ENCODE measurements around the gene HABP4. TPM values are rescaled to one million over a fixed set of nuclear protein-coding genes. Genes with fewer than 3 reads are reported as not detected.

Gene HABP4
- polyA plus RNA-seq, 2 of the 4 experiments (the other 2 are of a cell fraction): 12.4 to 12.8 TPM

DNA sequence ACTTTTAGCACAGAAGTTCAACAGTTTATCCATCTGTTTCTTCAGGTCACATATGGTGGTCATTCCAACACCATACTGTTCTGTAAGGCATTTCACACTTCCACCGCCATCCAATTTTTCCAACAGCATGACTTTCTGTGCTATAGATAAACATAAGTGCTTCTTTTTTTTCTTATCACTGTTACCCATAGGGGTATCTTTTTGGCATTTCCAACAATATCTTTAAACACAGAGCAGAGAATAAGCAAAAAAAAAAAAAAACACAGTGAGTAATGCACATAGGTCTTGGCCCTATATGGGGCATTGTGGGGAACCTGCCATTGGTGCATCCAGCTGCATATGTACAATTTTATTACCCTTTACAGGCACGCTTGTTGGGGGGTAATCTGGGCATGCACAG is 19.6 kb upstream of the HABP4 start:
- no peak overlapping the region for H3K4me2 ChIP-seq
- DNase-seq (ENCODE audit: low read depth in 1 of 2, low spot score in 1 of 2): no peak
- CTCF ChIA-PET: interaction anchor here (2.2 kb wide), 1 partner anchor 12 kb away, joined by 6 read pairs; no protein-coding TSS in a partner anchor
- H3K9me3 ChIP-seq: 0 out of 3 replicates have a peak, but pooled peaks cover 7% of the 10 kb centered on the region
- POLR2A ChIA-PET: no interaction called here
- FAIRE-seq: no peak
- no peak for TF ChIP-seq RFX5 (IDR thresholded peaks at IDR 0.05)
- no peak for TF ChIP-seq MYC (IDR thresholded peaks at IDR 0.05; ENCODE audit: borderline replicate concordance, low read length)
- no peak for TF ChIP-seq CBX2 (IDR thresholded peaks at IDR 0.05; ENCODE audit: borderline replicate concordance, low read depth)
- no peak for TF ChIP-seq BHLHE40 (IDR thresholded peaks at IDR 0.05; ENCODE audit: low read depth, low read length)
- TF ChIP-seq ESRRA (IDR thresholded peaks at IDR 0.05; ENCODE audit: borderline replicate concordance, low read length): no peak
- no peak for TF ChIP-seq JUNB (IDR thresholded peaks at IDR 0.05)
- no peak for TF ChIP-seq RARB (CRISPR knock-in tag; IDR thresholded peaks at IDR 0.05)
- no peak for TF ChIP-seq RNF2 (IDR thresholded peaks at IDR 0.05; ENCODE audit: borderline replicate concordance, low read depth)
- ATAC-seq: no peak
- H3K4me1 ChIP-seq: no peaks in the 10 kb centered on the region
- 84% methylated on average over 2 of the region's 2 CpGs for WGBS (ENCODE audit: missing lambda C conversion rate)
- no peak overlapping the region for H3K4me3 ChIP-seq
- no peak overlapping the region for H3K27ac ChIP-seq

DNA sequence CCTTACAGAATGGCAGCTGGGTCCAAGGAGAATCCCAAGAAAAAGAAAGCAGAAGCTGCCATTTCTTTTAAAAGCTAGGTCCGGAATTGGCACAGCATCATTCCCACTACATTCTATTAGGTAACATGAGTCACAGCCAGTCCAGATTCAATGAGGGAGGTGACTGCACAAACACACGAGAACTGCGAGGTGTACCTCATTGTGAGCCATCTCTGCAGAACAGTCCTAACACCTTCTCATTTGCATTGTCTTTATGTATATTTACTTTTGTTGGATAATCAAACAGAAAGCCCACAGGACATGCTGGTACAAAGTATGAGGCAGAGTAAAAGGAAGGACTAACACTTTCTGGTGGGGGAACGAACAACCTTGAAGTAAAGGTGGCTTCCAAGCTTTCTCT is 14.6 kb upstream of the HABP4 start:
- WGBS (ENCODE audit: missing lambda C conversion rate): 82% methylated on average over 4 of the region's 4 CpGs
- ATAC-seq (no peak), DNase-seq (ENCODE audit: low read depth in 1 of 2, low spot score in 1 of 2) (no peak), FAIRE-seq (no peak)
- Histone ChIP-seq H3K27ac (no peak overlapping the region), H3K4me2 (no peak overlapping the region), H3K4me3 (no peak overlapping the region), H3K9me3 (0 out of 3 replicates have a peak, but pooled peaks cover 7% of the 10 kb centered on the region), H3K4me1 (no peaks in the 10 kb centered on the region)
- no peak for TF ChIP-seq ZC3H11A (IDR thresholded peaks at IDR 0.05)
- no peak for TF ChIP-seq KDM5A (IDR thresholded peaks at IDR 0.05)
- TF ChIP-seq, protein P1, sequence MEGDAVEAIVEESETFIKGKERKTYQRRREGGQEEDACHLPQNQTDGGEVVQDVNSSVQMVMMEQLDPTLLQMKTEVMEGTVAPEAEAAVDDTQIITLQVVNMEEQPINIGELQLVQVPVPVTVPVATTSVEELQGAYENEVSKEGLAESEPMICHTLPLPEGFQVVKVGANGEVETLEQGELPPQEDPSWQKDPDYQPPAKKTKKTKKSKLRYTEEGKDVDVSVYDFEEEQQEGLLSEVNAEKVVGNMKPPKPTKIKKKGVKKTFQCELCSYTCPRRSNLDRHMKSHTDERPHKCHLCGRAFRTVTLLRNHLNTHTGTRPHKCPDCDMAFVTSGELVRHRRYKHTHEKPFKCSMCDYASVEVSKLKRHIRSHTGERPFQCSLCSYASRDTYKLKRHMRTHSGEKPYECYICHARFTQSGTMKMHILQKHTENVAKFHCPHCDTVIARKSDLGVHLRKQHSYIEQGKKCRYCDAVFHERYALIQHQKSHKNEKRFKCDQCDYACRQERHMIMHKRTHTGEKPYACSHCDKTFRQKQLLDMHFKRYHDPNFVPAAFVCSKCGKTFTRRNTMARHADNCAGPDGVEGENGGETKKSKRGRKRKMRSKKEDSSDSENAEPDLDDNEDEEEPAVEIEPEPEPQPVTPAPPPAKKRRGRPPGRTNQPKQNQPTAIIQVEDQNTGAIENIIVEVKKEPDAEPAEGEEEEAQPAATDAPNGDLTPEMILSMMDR (IDR thresholded peaks at IDR 0.05): no peak
- no peak for TF ChIP-seq POLR2A (IDR thresholded peaks at IDR 0.05; ENCODE audit: low read length)
- TF ChIP-seq NFE2L2 (conservative IDR thresholded peaks at IDR 0.05; ENCODE audit: low read length): no peak
- CTCF ChIA-PET: interaction anchor here (0.9 to 2.0 kb wide), 4 partner anchors 8 to 132 kb away, joined by 3 to 9 read pairs (median 4); no protein-coding TSS in a partner anchor
- POLR2A ChIA-PET: interaction anchor here (1.2 kb wide), 1 partner anchor 14 kb away, joined by 4 read pairs; no protein-coding TSS in a partner anchor

DNA sequence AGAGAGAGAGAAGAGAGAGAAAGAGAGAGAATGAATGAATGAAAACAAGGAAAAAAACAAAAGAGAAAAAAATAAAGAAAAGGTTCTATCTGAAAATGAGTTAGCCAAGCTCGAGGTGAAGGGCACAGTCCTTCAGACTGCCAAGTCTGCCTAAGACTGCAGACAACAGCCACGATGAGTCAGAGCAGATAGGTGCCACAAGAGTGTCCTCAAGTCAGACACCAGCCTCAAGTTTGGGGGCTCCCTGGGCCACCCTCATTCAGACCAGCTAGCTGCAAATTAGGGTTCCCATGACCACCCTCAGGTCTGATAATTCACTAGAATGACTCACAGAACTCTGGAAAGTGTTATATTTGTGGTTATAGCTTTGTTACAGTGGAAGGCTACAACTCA is 13.9 kb upstream of the HABP4 start:
- H3K9me3 ChIP-seq: 0 out of 3 replicates have a peak, but pooled peaks cover 7% of the 10 kb centered on the region
- CTCF ChIA-PET: interaction anchor here (0.9 to 1.5 kb wide), 2 partner anchors 130 to 204 kb away, joined by 3 read pairs; no protein-coding TSS in a partner anchor
- 31% methylated on average over 2 of the region's 2 CpGs for WGBS (ENCODE audit: missing lambda C conversion rate)
- FAIRE-seq (no peak), DNase-seq (ENCODE audit: low read depth in 1 of 2, low spot score in 1 of 2) (no peak), ATAC-seq (peak in 1 of 2 experiments; percentile 34; a peak in 1 of 6 replicates)
- H3K27ac ChIP-seq: no peak overlapping the region
- H3K4me1 ChIP-seq: no peaks in the 10 kb centered on the region
- H3K4me2 ChIP-seq: no peak overlapping the region
- POLR2A ChIA-PET: interaction anchor here (1.2 kb wide), 1 partner anchor 13 kb away, joined by 4 read pairs; no protein-coding TSS in a partner anchor
- TF ChIP-seq TFCP2L1 (CRISPR knock-in tag; IDR thresholded peaks at IDR 0.05) (no peak), CEBPB (IDR thresholded peaks at IDR 0.05) (no peak), HOXB13 (CRISPR knock-in tag; IDR thresholded peaks at IDR 0.05; ENCODE audit: low read depth) (no peak), CBX2 (IDR thresholded peaks at IDR 0.05; ENCODE audit: borderline replicate concordance, low read depth) (no peak), ESRRA (IDR thresholded peaks at IDR 0.05; ENCODE audit: borderline replicate concordance, low read length) (no peak), RCOR1 (IDR thresholded peaks at IDR 0.05; ENCODE audit: low read depth, low read length) (no peak), FOSB (CRISPR knock-in tag; IDR thresholded peaks at IDR 0.05) (no peak), EHF (CRISPR knock-in tag; IDR thresholded peaks at IDR 0.05) (no peak)
- TF ChIP-seq, protein P2, sequence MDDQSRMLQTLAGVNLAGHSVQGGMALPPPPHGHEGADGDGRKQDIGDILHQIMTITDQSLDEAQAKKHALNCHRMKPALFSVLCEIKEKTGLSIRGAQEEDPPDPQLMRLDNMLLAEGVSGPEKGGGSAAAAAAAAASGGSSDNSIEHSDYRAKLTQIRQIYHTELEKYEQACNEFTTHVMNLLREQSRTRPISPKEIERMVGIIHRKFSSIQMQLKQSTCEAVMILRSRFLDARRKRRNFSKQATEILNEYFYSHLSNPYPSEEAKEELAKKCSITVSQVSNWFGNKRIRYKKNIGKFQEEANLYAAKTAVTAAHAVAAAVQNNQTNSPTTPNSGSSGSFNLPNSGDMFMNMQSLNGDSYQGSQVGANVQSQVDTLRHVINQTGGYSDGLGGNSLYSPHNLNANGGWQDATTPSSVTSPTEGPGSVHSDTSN (IDR thresholded peaks at IDR 0.05): no peak
- TF ChIP-seq, protein P3, sequence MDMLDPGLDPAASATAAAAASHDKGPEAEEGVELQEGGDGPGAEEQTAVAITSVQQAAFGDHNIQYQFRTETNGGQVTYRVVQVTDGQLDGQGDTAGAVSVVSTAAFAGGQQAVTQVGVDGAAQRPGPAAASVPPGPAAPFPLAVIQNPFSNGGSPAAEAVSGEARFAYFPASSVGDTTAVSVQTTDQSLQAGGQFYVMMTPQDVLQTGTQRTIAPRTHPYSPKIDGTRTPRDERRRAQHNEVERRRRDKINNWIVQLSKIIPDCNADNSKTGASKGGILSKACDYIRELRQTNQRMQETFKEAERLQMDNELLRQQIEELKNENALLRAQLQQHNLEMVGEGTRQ (IDR thresholded peaks at IDR 0.05): no peak
- no peak overlapping the region for H3K4me3 ChIP-seq

Data from A549 (cell line).